GM21576 (cell line): ENCODE measurements around the gene MORC1.

Experiments used
- ATAC-seq: cut with Tn5 transposase; IDR thresholded peaks from one replicate; pipeline ENCODE4 v1.9.1; 2021; ENCODE audit warnings: mild to moderate bottlenecking, moderate library complexity; ENCODE audit not compliant: unreplicated experiment

Gene MORC1

GRCh38 chr3:109035082-109035481 lies 82.9 kb downstream of the MORC1 start:
- ATAC-seq: no peak

DNA sequence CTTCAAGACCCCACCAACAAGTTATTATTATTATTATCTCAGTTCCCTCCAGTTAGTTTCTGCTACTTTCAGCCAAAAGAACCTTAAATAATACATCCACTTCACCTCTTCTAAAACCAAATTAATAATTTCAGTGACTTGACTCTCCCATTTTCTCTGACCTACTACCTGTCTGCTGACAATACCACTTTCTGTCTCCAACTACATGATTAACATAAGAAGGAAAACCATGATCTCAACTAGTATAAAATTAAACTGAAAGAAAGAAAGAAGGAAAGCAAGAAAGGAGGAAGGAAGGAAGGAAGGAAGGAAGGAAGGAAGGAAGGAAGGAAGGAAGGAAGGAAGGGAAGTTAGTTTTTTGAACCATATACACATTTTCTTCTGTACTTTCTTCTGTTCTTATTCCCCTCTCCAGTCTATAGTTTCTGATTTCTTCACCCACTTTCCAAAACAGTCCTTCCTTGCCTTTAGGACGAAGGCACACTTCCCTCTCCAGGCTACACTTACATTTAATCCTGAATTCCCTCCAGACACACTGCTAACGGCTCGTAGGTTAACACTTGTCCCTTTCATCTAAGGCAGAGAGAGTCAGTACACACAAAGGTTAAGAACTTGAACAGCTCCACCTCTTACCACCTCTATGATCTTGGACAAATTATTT lies 84.8 kb downstream of the MORC1 start:
- ATAC-seq: no peak

GRCh38 chr3:109028753-109029152 lies 89.2 kb downstream of the MORC1 start:
- ATAC-seq: no peak

DNA sequence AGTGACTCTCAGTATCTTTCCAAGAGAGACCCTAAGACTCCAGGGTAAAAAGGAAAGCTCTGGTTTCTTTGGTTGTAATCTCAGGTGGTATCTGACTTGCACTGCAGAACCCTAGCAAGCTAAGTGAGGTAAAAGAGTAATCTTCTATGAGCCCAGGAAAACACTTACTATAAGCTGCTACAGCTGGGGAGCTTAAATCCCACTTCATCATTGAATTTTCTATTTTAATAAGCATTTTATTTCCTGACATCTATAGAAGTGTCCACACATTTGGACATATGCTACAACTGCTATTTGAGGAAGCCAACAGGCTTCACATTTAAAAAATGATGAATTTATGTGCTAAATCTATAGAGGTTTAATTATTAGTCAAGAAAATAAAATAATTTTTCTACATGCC lies 91.1 kb downstream of the MORC1 start:
- no peak for ATAC-seq

- no peak for ATAC-seq
Measured at GRCh38 chr3:109025896-109026295, 92.0 kb downstream of the MORC1 start.

- ATAC-seq: peak; percentile 84
Measured at GRCh38 chr3:109023656-109024254, 94.2 kb downstream of the MORC1 start.

- ATAC-seq: no peak
Measured at GRCh38 chr3:109023167-109023566, 94.8 kb downstream of the MORC1 start.

DNA sequence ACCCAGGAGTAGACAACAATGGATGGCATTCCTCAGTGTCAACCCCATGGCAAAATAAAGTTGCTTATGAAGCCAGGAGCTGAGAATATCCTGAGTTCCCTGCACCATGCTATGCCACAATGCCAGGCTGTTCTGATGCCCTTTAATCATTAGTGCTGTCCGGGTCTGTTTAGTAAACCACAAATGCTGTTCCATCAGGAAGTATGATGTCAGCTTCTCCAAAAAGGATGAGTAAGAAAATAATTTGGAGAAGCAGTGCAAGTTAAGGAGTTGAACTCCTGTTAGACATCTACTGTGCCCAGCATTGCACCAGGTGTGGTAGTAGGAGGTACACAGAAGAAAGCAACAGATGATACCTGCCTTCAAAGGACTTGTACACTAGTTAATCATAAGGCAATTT lies 96.4 kb downstream of the MORC1 start:
- ATAC-seq: no peak

- no peak for ATAC-seq
Measured at GRCh38 chr3:109018828-109019227, 99.1 kb downstream of the MORC1 start.

- ATAC-seq: no peak
Measured at GRCh38 chr3:109005443-109005842, 112.5 kb downstream of the MORC1 start.

GRCh38 chr3:108998436-108998835 lies 119.5 kb downstream of the MORC1 start:
- no peak for ATAC-seq

DNA sequence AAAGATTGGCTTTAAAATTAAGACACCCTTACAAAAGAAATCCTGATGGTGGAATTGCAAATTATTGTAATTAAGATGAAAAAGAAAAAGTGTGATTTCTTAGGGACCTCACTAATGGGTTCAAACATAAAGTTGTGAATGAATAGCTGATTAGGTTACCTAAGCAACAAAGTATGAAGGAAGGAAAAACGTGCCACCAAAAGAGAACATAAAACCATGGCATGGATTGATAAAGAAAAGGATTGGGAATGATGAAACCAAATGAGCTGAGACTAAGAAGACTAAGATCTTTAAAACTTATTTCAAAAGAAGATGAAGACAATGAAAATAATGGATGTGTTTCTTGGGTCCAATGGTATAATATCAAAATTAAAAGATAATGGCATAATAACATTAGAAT lies 132.1 kb downstream of the MORC1 start:
- no peak for ATAC-seq

DNA sequence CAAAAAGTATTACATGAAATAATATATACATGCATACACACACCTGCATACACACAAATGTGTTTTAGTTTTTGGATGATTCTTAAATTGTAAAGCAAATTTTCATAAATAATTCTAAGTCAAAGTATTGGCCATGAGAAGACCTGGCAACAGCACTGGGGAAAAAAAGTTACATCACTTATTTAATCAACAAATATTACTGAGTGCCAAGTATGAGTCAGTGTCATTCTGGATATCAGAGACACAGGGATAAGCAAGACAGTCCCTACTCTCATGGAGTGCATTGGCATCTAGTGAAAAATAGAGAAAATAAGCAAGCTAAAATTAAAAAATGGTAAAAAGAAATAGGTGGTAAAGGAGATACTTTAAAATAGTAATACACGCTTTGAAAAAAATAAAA lies 134.9 kb downstream of the MORC1 start:
- no peak for ATAC-seq

GRCh38 chr3:108976058-108976457 lies 141.9 kb downstream of the MORC1 start:
- ATAC-seq: no peak

DNA sequence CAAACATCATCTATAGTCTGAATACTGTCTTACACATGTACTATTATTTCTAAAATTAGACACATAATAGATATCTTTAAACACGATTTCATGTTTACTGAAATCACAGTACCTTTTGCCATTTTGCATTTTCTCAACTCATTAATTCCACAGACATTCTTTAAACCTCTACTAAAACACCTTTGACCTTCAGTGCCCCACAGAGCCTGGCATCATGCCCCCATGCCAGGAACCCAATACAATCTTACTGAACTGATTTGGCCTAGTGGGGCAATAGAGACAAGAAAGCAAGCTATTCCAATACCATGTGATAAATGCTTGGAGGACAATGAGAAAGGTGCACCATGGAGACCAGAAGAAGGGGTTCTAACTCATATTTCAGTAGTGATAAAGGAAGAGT lies 144.9 kb downstream of the MORC1 start:
- no peak for ATAC-seq

GRCh38 chr3:108972482-108972881 lies 145.5 kb downstream of the MORC1 start:
- ATAC-seq: no peak

- no peak for ATAC-seq
Measured at GRCh38 chr3:108970561-108970960, 147.4 kb downstream of the MORC1 start.

DNA sequence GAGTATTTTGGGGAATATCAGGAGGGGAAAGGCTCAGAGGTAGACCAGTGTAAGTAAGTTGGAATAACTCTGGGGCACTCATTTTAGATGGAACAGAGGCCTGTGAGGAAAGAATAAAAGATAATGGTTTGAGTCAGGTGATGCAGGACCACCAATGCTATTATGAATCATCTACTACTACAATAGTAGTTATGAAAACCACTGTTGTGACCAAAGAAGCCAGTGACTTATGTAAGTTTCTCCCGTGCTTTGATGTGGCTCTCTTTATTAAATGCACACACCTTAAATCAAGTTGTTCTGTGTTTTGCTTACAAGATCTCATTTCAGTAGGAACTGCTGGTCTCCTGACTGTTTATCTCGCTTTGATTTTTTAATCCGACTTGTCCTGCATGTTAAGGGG lies 151.2 kb downstream of the MORC1 start:
- no peak for ATAC-seq

- ATAC-seq: no peak
Measured at GRCh38 chr3:108959017-108959416, 158.9 kb downstream of the MORC1 start.

DNA sequence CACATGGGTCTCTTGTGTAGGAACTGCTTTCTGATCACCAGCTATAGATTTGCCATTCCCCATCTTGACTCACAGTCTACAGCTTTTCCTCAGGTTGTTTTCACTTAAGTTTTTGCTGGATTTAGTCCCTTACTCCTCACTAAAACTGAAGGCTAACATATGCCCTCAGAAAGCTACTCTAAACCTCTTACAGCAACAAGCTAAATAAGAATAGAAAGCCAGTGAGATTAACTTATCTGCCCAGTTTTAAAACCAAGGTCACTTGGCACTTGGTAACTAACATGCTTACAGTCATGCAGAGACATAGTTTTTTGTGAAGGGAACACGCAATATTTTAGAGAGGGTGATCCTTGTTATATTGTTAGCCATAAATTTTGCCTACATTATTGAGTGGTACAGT lies 164.2 kb downstream of the MORC1 start, which contains the start of gene GUCA1C:
GUCA1C (minus strand) TSS at position 180 of the 400 bp plus-strand sequence; CDS start at position 63, 117 bp downstream.
- no peak for ATAC-seq

- no peak for ATAC-seq
Measured at GRCh38 chr3:108953210-108953609, 164.7 kb downstream of the MORC1 start.

GRCh38 chr3:108951820-108952501 lies 166.0 kb downstream of the MORC1 start:
- ATAC-seq: no peak
